ENCODE measurements around the gene RSPRY1.

GRCh38 chr16:57178196-57178595, 7.9 kb upstream of the RSPRY1 start:
- TF ChIP-seq, protein P1, sequence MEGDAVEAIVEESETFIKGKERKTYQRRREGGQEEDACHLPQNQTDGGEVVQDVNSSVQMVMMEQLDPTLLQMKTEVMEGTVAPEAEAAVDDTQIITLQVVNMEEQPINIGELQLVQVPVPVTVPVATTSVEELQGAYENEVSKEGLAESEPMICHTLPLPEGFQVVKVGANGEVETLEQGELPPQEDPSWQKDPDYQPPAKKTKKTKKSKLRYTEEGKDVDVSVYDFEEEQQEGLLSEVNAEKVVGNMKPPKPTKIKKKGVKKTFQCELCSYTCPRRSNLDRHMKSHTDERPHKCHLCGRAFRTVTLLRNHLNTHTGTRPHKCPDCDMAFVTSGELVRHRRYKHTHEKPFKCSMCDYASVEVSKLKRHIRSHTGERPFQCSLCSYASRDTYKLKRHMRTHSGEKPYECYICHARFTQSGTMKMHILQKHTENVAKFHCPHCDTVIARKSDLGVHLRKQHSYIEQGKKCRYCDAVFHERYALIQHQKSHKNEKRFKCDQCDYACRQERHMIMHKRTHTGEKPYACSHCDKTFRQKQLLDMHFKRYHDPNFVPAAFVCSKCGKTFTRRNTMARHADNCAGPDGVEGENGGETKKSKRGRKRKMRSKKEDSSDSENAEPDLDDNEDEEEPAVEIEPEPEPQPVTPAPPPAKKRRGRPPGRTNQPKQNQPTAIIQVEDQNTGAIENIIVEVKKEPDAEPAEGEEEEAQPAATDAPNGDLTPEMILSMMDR (IDR thresholded peaks at IDR 0.05), result no peak
- no peak for TF ChIP-seq EZH2 (IDR thresholded peaks at IDR 0.05)

Measured in neural progenitor cell (in vitro differentiated cells).